ENCODE results near the gene SLX9.
"Not testable (repeated sequence)": the region's sequence is repeated elsewhere in the genome, so short reads cannot be mapped to it uniquely, and the experiment has no call there.

Gene SLX9

DNA sequence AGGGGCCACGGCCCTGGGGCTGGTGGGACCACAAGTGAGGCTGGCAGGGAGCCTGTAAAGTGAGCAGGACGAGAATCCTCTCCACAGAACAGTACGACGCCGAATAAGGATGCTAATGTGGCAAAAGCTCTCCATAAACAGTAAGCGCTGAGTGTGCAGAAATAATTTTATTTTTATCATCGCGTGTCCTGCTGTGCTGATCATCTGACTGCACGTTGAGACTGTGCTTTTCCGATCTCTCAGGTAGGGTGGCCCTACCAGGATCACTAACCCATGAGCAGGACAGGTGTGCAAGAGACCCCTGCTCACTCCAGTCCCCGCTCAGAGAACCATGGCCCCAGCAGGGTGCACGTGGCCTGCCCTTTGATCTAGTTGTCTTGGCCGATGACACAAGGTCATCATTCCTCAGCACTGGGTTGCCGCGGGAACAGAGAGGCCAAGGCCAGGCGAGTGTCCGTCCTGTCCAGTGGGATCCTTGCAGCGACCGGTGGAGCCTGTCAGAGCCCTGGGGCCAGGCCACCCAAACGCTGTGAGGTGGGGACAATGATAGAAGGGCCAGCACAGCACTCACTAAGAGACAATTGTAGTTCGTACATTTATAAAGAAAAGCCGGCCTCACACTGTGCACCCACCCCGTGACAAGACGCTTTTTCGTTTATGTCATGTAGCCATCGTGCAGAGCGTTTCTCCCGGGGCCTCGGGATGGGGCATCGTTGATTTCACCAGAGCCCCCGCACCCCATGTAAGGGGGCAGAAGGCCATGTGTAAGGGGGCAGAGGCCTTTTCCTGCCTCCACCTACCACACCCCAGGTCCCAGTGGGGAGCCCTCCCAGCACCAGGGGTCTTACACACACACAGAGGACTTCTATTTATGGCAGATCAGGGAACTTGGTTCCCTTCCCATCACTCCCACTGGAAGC lies 81.9 kb downstream of the SLX9 start:
- DNase-seq: no peak

DNA sequence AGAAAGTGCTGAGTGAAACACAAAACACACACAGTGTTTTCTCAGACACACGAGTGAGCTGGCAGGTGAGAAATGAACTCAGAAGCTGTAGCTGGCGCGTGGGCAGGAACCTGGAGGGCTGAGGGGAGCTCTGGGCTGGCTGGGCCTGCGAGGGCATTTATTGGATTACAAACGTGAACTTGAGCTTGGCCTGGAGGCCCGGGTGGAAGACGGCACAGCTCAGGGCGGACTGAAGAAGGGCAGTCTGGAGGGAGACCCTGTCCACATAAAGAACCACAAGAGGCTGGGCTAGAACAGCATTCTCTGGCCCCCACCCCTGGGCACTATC lies 82.5 kb downstream of the SLX9 start:
- DNase-seq: no peak

DNA sequence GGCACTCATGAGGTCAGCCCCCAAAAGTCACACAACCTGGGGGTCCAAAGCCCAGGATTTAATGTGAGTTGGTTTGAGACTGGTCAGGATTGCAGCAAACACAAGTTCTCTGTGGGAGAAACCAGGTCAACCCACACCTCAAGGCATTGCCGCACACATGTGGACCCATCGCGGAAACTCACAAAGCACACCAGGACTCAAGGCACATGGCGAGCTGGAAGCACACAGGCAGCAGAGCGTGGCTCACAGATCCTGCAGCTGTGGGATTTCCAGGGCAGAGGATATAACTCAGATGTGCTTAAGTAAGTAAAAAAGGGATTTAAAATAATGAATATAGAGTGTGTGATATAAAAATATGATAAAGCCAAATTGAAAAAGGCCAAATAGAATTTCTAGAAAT lies 82.9 kb downstream of the SLX9 start:
- DNase-seq: no peak

DNA sequence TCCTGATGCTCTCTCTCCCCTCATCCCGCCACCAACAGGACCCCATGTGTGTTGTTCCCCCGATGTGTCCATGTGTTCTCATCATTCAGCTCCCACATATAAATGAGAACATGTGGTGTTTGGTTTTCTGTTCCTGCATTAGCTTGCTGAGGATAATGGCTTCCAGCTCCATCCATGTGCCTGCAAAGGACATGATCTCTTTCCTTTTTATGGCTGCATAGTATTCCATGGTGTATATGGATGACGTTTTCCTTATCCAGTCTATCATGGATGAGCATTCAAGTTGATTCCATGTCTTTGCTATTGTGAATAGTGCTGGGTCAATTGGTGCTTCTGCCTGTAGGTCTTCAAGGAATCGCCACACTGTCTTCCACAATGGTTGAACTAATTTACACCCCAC lies 84.7 kb downstream of the SLX9 start:
- DNase-seq: not testable (repeated sequence)

DNA sequence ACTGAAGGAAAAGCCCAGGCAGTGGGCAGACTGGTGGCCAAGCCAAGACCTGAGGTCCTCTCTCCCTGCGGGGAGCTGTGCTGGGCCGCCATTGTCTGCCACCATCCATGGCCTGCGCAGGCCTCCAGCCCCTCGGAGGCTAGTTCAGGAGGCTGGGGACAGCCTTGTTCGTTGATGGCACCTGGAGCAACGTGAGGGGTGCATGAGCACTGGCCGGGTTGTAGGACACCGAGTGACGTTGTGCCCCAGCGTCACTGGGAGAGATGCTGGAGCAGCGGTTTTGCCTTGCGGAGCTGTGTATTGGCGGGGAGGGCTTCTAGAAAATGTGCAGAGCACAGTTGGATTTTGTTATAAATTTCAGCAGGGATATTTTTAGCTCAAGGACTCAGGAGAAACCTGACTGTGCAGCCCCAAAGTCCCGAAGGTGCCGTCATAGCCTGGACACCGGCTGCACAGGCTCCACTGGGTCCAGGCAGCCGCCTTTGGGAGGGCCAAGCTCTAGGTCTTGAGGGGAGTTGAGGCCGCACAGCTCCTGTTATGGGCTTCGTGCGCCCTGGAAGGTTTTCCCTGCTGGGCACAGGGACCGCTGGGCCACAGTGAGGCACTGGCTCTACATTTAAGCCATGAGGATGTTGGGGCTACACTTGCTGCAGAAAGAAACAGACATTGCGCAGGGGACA lies 86.4 kb downstream of the SLX9 start:
- no peak for DNase-seq

Measured in NCI-H187 treated with DMSO at 0.1 percent for 48 hours (cell line).